ENCODE measurements around the gene BTN1A1. TPM values are rescaled to one million over a fixed set of nuclear protein-coding genes. Genes with fewer than 3 reads are reported as not detected.

BTN1A1 gene
- total and polyA plus RNA-seq, 9 of the 15 experiments (the other 6 are each of a cell fraction or from before 2014, with no cell fraction given), result 0.01 to 0.15 (median 0.06) TPM; not detected in 4

- TF ChIP-seq, protein P1, sequence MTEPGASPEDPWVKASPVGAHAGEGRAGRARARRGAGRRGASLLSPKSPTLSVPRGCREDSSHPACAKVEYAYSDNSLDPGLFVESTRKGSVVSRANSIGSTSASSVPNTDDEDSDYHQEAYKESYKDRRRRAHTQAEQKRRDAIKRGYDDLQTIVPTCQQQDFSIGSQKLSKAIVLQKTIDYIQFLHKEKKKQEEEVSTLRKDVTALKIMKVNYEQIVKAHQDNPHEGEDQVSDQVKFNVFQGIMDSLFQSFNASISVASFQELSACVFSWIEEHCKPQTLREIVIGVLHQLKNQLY (CRISPR knock-in tag; conservative IDR thresholded peaks at IDR 0.05), result 0 out of 4 replicates have a peak, but pooled peaks of 1 of the 2 experiments have one; percentile 22
- TF ChIP-seq RNF2 (IDR thresholded peaks at IDR 0.05) (peak; percentile 59; the same call in 1 of the 2 replicates), MYC (IDR thresholded peaks at IDR 0.05; ENCODE audit: low read depth, low read length) (peak; percentile 34; the same call in 1 of the 2 replicates), MYC (CRISPR knock-in tag; IDR thresholded peaks at IDR 0.05; ENCODE audit: borderline replicate concordance, low read depth) (no peak), RAD21 (CRISPR knock-in tag; conservative IDR thresholded peaks at IDR 0.05 in 1 of 2, IDR thresholded peaks at IDR 0.05 in 1 of 2) (no peak; a peak in 1 of 4 replicates), TBL1XR1 (IDR thresholded peaks at IDR 0.05; ENCODE audit: low read length in 2 of 2) (peak in 1 of 2 experiments; percentile 87; a peak in 3 of 4 replicates), U2AF1 (optimal IDR thresholded peaks at IDR 0.05; ENCODE audit: low read depth, low read length) (no peak), MTA2 (IDR thresholded peaks at IDR 0.05; ENCODE audit: low read depth) (no peak), NCOA1 (IDR thresholded peaks at IDR 0.05; ENCODE audit: low read depth) (no peak), FOXJ3 (CRISPR knock-in tag; IDR thresholded peaks at IDR 0.05) (no peak), ZNF830 (CRISPR knock-in tag; IDR thresholded peaks at IDR 0.05) (no peak), ZNF121 (CRISPR knock-in tag; conservative IDR thresholded peaks at IDR 0.05) (no peak), MITF (IDR thresholded peaks at IDR 0.05) (no peak), ARID2 (IDR thresholded peaks at IDR 0.05) (no peak), ZNF589 (CRISPR knock-in tag; IDR thresholded peaks at IDR 0.05; ENCODE audit: low read depth) (no peak), BCOR (IDR thresholded peaks at IDR 0.05) (peak; percentile 47; the same call in 1 of the 2 replicates)
- TF ChIP-seq, protein P2, sequence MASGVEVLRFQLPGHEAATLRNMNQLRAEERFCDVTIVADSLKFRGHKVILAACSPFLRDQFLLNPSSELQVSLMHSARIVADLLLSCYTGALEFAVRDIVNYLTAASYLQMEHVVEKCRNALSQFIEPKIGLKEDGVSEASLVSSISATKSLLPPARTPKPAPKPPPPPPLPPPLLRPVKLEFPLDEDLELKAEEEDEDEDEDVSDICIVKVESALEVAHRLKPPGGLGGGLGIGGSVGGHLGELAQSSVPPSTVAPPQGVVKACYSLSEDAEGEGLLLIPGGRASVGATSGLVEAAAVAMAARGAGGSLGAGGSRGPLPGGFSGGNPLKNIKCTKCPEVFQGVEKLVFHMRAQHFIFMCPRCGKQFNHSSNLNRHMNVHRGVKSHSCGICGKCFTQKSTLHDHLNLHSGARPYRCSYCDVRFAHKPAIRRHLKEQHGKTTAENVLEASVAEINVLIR (CRISPR knock-in tag; IDR thresholded peaks at IDR 0.05), result no peak
- TF ChIP-seq, protein P3, sequence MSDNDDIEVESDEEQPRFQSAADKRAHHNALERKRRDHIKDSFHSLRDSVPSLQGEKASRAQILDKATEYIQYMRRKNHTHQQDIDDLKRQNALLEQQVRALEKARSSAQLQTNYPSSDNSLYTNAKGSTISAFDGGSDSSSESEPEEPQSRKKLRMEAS (CRISPR knock-in tag; IDR thresholded peaks at IDR 0.05), result 0 out of 2 replicates have a peak, but pooled peaks have one; percentile 16
- TF ChIP-seq, protein P4, sequence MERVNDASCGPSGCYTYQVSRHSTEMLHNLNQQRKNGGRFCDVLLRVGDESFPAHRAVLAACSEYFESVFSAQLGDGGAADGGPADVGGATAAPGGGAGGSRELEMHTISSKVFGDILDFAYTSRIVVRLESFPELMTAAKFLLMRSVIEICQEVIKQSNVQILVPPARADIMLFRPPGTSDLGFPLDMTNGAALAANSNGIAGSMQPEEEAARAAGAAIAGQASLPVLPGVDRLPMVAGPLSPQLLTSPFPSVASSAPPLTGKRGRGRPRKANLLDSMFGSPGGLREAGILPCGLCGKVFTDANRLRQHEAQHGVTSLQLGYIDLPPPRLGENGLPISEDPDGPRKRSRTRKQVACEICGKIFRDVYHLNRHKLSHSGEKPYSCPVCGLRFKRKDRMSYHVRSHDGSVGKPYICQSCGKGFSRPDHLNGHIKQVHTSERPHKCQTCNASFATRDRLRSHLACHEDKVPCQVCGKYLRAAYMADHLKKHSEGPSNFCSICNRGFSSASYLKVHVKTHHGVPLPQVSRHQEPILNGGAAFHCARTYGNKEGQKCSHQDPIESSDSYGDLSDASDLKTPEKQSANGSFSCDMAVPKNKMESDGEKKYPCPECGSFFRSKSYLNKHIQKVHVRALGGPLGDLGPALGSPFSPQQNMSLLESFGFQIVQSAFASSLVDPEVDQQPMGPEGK (CRISPR knock-in tag; IDR thresholded peaks at IDR 0.05; ENCODE audit: borderline replicate concordance), result no peak
These were observed 54.8 kb downstream of the BTN1A1 start (continued) for GRCh38 chr6:26554697-26555504.
